Psoas muscle (tissue), 8 donors: Measurements from ENCODE around the gene DIAPH3. TPM values are rescaled to one million over a fixed set of nuclear protein-coding genes. Genes with fewer than 3 reads are reported as not detected.

Experiments used
- ATAC-seq, 4 donors: fragments of 200-7000 bp; cut with Tn5 transposase; one replicate each; pipeline ENCODE4 v1.9.1; 2020; ENCODE audit warnings: moderate library complexity in 3 of 4, mild to moderate bottlenecking in 2 of 4
- DNase-seq, 2 donors: peaks; one replicate each; pipeline ENCODE4 v3.0.0-alpha.2; 2020
- H3K27ac ChIP-seq: fragments of 200-600 bp; one replicate; pipeline ENCODE4 v1.8.0; 2022
- H3K27me3 ChIP-seq, 3 donors: fragments of 200-600 bp in 1 of 3; one replicate each; pipeline versions ENCODE4 v1.6.1 to v1.8.0; 2013 to 2022; ENCODE audit warnings: low read length in 2 of 3, mild to moderate bottlenecking in 2 of 3, moderate library complexity in 1 of 3; ENCODE audit not compliant: insufficient read depth in 3 of 3
- H3K36me3 ChIP-seq, 2 donors: fragments of 200-600 bp in 1 of 2; one replicate each; pipeline versions ENCODE4 v1.6.1 to v1.8.0; 2013 to 2022; ENCODE audit warnings: low read depth in 1 of 2, mild to moderate bottlenecking in 1 of 2, moderate library complexity in 1 of 2; ENCODE audit not compliant: insufficient read depth in 1 of 2
- H3K4me1 ChIP-seq: fragments of 200-600 bp; one replicate; pipeline ENCODE4 v1.8.0; 2022
- H3K4me3 ChIP-seq: fragments of 200-600 bp; one replicate; pipeline ENCODE4 v1.8.0; 2022; ENCODE audit warnings: mild to moderate bottlenecking
- H3K9me3 ChIP-seq: fragments of 200-600 bp; one replicate; pipeline ENCODE4 v1.8.0; 2022
- WGBS, 3 donors: extraction: QIAGEN DNeasy Blood & Tissue Kit; methylation state at CpG; one replicate each; pipeline versions ENCODE4 v1.1.6 to v1.1.7; 2013; 5-methylcytosine and 5-hydroxymethylcytosine counted together
- intact Hi-C, 2 donors: fragments of 100-400 bp; cut with DNase I; formaldehyde crosslinking; loops; one replicate each; pipeline versions ENCODE4 v1.11.0 to v1.14.2; 2022
- polyA plus RNA-seq, 3 donors: library from polyadenylated mRNA; stranded (reverse); fragments of 200-250 nt; gene quantifications; one replicate each; pipeline ENCODE4 v1.2.3, GENCODE V29; 2013
- total RNA-seq, 4 donors: library from RNA; stranded (reverse); fragmentation: NEBNext Ultra II Directional in 2 of 4; extraction: Animal tissue kit (Norgen Biotek cat#: 25700) in 2 of 4; gene quantifications; one replicate each; pipeline versions ENCODE4 v1.2.1 to v1.2.4, GENCODE V29; 2021 to 2023
- TF ChIP-seq, protein P1 (sequence below): fragments of 200-600 bp; IDR thresholded peaks from one replicate; pipeline ENCODE4 v1.8.0; 2022; ENCODE audit warnings: antibody characterized with exemption
- donor health status: healthy with polysubstance abuse.
- donor health status: DM: no; HTN: no; CAD: no; lungs with moderate emphysema.
- donor health status: Bipolar disorder and iron deficiency.
- donor health status: healthy.
- donor health status: DM: yes; HTN: yes; CAD: no.
- donor health status: DM: no; HTN: no; CAD: no.
- donor health status: DM: no; HTN: no; CAD: no.
- donor health status: DM: yes; HTN: yes; CAD: no.

The DIAPH3 gene
- total and polyA plus RNA-seq, 7 donors = 0.03 to 0.10 (median 0.08) TPM; not detected in 4

DNA sequence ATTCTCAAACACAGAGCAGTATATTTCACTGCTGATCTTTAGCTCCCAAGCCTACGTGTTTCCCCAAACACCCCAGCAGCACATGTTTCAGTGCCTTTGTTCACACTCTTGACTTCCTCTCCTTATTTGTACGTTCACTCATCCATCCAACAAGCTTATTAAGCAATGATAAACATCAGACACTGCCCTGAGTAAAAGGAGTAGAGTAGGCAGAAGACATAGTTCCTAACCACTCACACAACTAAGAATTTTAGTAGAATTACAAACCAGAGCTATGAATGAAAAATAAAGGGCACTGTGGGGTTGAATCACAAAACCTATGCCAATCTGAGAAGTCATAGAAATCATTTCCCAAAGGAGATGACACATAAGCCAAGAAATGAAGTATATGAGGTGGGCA lies 213.5 kb downstream of the DIAPH3 start:
- intact Hi-C loops = no loop called here
- no peak overlapping the region for H3K27ac ChIP-seq
- no peaks in the 10 kb centered on the region for H3K9me3 ChIP-seq
- H3K36me3 ChIP-seq = no peaks in the 10 kb centered on the region
- no peaks in the 10 kb centered on the region for H3K27me3 ChIP-seq
- DNase-seq = no peak
- no peak overlapping the region for H3K4me3 ChIP-seq
- ATAC-seq = no peak
- WGBS, 3 donors = 92 to 99% (median 96%) methylated on average over 2 of the region's 2 CpGs
- no peaks in the 10 kb centered on the region for H3K4me1 ChIP-seq
- TF ChIP-seq, protein P1, sequence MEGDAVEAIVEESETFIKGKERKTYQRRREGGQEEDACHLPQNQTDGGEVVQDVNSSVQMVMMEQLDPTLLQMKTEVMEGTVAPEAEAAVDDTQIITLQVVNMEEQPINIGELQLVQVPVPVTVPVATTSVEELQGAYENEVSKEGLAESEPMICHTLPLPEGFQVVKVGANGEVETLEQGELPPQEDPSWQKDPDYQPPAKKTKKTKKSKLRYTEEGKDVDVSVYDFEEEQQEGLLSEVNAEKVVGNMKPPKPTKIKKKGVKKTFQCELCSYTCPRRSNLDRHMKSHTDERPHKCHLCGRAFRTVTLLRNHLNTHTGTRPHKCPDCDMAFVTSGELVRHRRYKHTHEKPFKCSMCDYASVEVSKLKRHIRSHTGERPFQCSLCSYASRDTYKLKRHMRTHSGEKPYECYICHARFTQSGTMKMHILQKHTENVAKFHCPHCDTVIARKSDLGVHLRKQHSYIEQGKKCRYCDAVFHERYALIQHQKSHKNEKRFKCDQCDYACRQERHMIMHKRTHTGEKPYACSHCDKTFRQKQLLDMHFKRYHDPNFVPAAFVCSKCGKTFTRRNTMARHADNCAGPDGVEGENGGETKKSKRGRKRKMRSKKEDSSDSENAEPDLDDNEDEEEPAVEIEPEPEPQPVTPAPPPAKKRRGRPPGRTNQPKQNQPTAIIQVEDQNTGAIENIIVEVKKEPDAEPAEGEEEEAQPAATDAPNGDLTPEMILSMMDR = no peak

DNA sequence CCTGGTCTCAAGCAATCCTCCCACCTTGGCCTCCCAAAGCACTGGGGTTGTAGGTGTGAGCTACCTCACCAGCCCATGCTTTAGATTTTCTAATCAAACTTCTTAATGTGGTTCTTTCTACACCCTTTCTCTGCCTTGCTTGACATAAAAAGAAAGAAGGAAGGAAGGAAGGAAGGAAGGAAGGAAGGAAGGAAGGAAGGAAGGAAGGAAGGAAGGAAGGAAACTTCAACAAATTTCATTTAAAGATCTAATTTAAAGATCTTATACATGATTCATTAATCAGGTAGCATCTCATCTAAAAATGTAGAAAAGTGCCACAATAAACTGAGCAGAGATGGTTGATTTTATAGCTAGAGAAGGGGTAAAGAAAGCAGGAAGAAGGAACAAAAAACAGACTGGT lies 215.0 kb downstream of the DIAPH3 start:
- no peaks in the 10 kb centered on the region for H3K9me3 ChIP-seq
- H3K36me3 ChIP-seq = no peaks in the 10 kb centered on the region
- no peak overlapping the region for H3K4me3 ChIP-seq
- DNase-seq (no peak), ATAC-seq (no peak)
- H3K27ac ChIP-seq = no peak overlapping the region
- TF ChIP-seq, protein P1 = no peak
- no peaks in the 10 kb centered on the region for H3K4me1 ChIP-seq
- intact Hi-C loops = no loop called here
- H3K27me3 ChIP-seq = no peaks in the 10 kb centered on the region

DNA sequence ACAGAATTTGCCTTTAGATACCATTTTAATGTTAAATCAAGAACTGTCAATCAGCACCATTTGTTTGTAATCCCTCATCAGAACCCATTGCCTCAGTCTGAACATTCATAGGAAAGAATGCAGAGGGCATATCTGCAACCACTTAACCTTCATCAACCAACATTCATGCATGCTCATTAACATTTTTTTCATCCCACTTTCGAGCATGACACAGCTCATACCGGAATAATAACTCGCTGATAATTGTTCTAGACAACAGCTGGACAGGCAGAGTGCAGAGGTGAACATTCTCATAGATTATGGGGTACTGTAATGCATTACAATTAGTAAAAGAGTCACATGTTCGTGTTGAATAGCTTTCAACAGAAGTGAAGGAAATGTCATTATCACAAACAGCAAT lies 216.8 kb downstream of the DIAPH3 start:
- H3K4me1 ChIP-seq = no peaks in the 10 kb centered on the region
- H3K9me3 ChIP-seq = no peaks in the 10 kb centered on the region
- no peak overlapping the region for H3K27ac ChIP-seq
- intact Hi-C loops = no loop called here
- WGBS, 3 donors = 64 to 70% (median 69%) methylated on average over 4 of the region's 4 CpGs
- H3K27me3 ChIP-seq = no peaks in the 10 kb centered on the region
- H3K4me3 ChIP-seq = no peak overlapping the region
- ATAC-seq (no peak), DNase-seq (no peak)
- TF ChIP-seq, protein P1 = no peak
- no peaks in the 10 kb centered on the region for H3K36me3 ChIP-seq

DNA sequence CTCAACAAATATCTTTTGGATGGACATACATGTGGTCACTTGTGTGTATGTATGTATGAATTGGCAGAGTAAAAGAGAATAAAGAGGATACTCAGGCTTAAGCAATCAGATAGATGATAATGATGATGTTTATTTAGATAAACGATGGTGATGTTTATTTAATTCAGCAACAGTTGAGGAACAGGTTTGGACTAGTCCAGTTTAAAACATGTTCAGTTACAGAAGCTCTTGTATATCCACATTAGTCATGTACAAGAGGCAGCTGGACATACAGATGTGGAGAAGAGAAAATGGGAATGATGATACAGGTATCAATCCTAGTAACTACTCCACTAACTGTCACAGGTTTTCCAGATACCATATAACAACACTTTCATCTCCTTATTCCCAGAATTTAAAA lies 232.1 kb downstream of the DIAPH3 start:
- peaks cover 7% of the 10 kb centered on the region for H3K9me3 ChIP-seq
- no peak overlapping the region for H3K27ac ChIP-seq
- no peaks in the 10 kb centered on the region for H3K36me3 ChIP-seq
- H3K27me3 ChIP-seq = no peaks in the 10 kb centered on the region
- no peak overlapping the region for H3K4me3 ChIP-seq
- no peaks in the 10 kb centered on the region for H3K4me1 ChIP-seq
- intact Hi-C loops = no loop called here
- WGBS, 3 donors = 91 to 96% (median 95%) methylated on average over 1 of the region's 1 CpG
- no peak for ATAC-seq
- no peak for DNase-seq
- TF ChIP-seq, protein P1 = no peak

DNA sequence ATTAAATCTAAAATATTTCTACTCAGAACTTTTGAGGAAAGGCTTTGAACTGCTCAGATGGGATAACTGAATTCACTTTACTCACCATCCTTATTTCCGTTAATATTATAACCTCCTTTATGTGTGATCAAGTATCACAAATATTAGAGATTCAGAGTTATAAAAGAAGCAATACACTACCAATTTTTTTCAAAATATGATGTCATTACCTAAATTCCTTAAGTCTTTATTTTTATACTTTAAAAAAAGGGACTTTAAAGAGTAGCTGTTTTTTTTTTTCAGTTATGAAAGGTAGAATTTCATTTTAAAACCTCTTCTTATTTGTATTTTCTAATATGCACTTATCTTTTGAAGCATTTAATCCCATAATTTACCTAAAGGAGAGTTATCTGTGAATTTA lies 239.5 kb downstream of the DIAPH3 start:
- DNase-seq = no peak
- H3K27me3 ChIP-seq = no peaks in the 10 kb centered on the region
- 98 to 100% (median 99%) methylated on average over 1 of the region's 1 CpG for WGBS, 3 donors
- H3K4me1 ChIP-seq = no peaks in the 10 kb centered on the region
- H3K27ac ChIP-seq = no peak overlapping the region
- peaks cover 7% of the 10 kb centered on the region for H3K9me3 ChIP-seq
- H3K36me3 ChIP-seq = no peaks in the 10 kb centered on the region
- H3K4me3 ChIP-seq = no peak overlapping the region
- intact Hi-C loops = no loop called here
- TF ChIP-seq, protein P1 = no peak
- ATAC-seq = no peak
